ENCODE data around the gene SUGCT.

DNA sequence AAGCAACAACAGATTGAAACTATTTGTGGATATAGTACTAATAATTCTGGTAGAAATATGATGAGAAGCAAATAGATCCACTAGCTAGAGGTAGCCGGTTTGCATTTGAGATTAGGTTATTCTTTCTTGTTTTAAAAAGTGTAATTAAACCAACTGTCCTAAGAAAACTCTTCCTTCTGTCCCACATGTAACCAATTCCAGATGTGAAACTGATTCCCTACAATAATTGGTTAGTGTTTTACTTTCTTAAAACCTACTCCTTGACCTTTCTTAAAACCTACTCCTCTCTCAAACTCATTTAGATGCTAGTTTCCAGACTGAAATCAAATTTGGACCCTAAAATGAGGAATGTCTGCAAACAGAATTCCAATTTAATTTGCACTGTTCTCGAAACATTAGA is 521.5 kb downstream of the SUGCT start:
- TF ChIP-seq POLR2AphosphoS5 (IDR thresholded peaks at IDR 0.05): no peak
- TF ChIP-seq CTCF (IDR thresholded peaks at IDR 0.05): no peak
- TF ChIP-seq EP300 (IDR thresholded peaks at IDR 0.05): no peak

All from esophagus muscularis mucosa (tissue), 4 donors.